Measurements from ENCODE around the gene BIRC3. TPM values are rescaled to one million over a fixed set of nuclear protein-coding genes. Genes with fewer than 3 reads are reported as not detected.
A peak's percentile ranks its signal among the peaks of the same experiment; 100 is the strongest.

The BIRC3 gene
- total RNA-seq, 4 donors from 2014 or later, result 2.2 to 57.8 (median 53.0) TPM

DNA sequence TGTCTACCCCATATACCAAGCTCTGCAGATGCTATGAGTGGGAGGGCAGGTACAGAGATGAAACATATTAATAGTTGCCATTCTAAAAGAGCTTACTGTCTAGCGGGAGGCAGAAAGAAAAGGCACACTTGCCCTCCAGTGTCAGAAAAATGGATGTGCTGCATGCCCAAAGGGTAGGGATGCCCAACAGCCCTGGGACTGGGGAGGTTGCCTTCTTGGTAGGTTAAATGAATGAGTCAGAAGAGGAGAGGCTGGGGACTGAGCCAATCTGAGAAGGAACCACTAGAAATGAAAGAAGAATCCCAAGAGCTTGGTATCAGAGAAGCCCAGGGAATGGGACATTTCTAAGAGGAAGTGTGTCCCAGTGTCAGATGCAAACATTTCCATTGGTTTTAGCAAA lies 1.2 kb downstream of the BIRC3 start:
- Histone ChIP-seq H3K4me3 (peak overlapping the region in 3 of 4 donors; percentile 2 to 65 (median 49)), H3K9me3 (no peaks in the 10 kb centered on the region), H3K27ac (peak overlapping the region; percentile 84 to 89 (median 87)), H3K4me1 (peaks cover 3 to 65% (median 23%) of the 10 kb centered on the region in 4 donors), H3K36me3 (no peaks in the 10 kb centered on the region), H3K27me3 (no peaks in the 10 kb centered on the region)
- in situ Hi-C loops (cut with MboI; ENCODE audit: low pct_ligation_motif_present in 1 of 4, low pct_unique_long_range_greater_than_20kb in 1 of 4, low sequenced_read_pairs in 3 of 4) (no loop called here), intact Hi-C loops (cut with DNase I; ENCODE audit: low total_unique reads) (no loop called here)
- TF ChIP-seq POLR2AphosphoS5 (IDR thresholded peaks at IDR 0.05) (no peak), EP300 (IDR thresholded peaks at IDR 0.05; ENCODE audit: low read depth) (no peak), POLR2A (IDR thresholded peaks at IDR 0.05) (no peak)
- TF ChIP-seq, protein P1, sequence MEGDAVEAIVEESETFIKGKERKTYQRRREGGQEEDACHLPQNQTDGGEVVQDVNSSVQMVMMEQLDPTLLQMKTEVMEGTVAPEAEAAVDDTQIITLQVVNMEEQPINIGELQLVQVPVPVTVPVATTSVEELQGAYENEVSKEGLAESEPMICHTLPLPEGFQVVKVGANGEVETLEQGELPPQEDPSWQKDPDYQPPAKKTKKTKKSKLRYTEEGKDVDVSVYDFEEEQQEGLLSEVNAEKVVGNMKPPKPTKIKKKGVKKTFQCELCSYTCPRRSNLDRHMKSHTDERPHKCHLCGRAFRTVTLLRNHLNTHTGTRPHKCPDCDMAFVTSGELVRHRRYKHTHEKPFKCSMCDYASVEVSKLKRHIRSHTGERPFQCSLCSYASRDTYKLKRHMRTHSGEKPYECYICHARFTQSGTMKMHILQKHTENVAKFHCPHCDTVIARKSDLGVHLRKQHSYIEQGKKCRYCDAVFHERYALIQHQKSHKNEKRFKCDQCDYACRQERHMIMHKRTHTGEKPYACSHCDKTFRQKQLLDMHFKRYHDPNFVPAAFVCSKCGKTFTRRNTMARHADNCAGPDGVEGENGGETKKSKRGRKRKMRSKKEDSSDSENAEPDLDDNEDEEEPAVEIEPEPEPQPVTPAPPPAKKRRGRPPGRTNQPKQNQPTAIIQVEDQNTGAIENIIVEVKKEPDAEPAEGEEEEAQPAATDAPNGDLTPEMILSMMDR (IDR thresholded peaks at IDR 0.05), result no peak
- 63% methylated on average over 1 of the region's 1 CpG; no CpG with 5 or more reads in 1 of the 2 donors for WGBS, 2 donors (ENCODE audit: low coverage in 1 of 2)
- peak; percentile 30 for DNase-seq

DNA sequence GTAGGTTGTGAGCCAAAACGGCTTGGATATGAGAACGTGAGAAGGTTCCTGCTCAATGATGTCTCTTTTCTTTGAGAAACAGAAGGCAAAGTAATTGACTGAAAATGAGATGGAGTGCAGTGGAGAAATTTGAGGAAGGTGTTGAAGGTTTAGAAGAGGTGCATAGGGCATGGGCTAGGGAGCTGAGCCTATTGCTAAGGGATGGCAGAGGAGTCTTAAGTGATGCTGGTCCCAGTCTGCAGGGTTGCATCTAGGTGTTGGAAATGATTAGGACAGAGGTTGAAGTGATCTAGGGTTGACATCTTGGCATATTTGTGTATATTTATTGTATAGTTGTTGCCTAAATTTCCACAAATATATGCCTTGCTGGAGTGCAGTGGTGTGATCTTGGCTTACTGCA lies 2.3 kb downstream of the BIRC3 start:
- Histone ChIP-seq H3K36me3 (no peaks in the 10 kb centered on the region), H3K4me3 (peak overlapping the region in 1 of 4 donors; percentile 65), H3K9me3 (no peaks in the 10 kb centered on the region), H3K27me3 (no peaks in the 10 kb centered on the region), H3K4me1 (peaks cover 3 to 54% (median 17%) of the 10 kb centered on the region in 4 donors), H3K27ac (peak overlapping the region; percentile 84 to 89 (median 87))
- 53 to 81% methylated on average over 2 of the region's 2 CpGs for WGBS, 2 donors (ENCODE audit: low coverage in 1 of 2)
- DNase-seq, result no peak
- TF ChIP-seq, protein P1 (IDR thresholded peaks at IDR 0.05), result no peak
- TF ChIP-seq POLR2AphosphoS5 (IDR thresholded peaks at IDR 0.05), result no peak
- no peak for TF ChIP-seq EP300 (IDR thresholded peaks at IDR 0.05; ENCODE audit: low read depth)
- intact Hi-C loops (cut with DNase I; ENCODE audit: low total_unique reads), result no loop called here
- in situ Hi-C loops (cut with MboI; ENCODE audit: low pct_ligation_motif_present in 1 of 4, low pct_unique_long_range_greater_than_20kb in 1 of 4, low sequenced_read_pairs in 3 of 4), result no loop called here

DNA sequence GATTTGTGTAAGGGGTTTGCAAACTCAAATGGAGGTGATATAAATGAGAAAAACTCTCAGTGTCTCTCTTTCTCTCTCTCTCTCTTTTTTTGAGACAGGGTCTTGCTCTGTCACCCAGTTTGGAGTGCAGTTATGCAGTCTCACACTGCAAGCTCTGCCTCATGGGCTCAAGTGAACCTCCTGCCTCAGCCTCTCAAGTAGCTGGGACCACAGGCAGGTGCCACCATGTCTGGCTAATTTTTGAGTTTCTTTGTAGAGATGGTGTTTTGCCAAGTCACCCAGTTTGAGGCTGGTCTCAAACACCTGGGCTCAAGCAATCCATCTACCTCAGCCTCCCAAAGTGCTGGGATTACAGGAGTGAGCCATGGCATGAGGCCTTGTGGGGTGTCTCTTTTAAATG lies 2.9 kb downstream of the BIRC3 start:
- intact Hi-C loops (cut with DNase I; ENCODE audit: low total_unique reads), result no loop called here
- in situ Hi-C loops (cut with MboI; ENCODE audit: low pct_ligation_motif_present in 1 of 4, low pct_unique_long_range_greater_than_20kb in 1 of 4, low sequenced_read_pairs in 3 of 4), result no loop called here
- peak overlapping the region in 1 of 4 donors; percentile 65 for H3K4me3 ChIP-seq
- H3K27me3 ChIP-seq, result no peaks in the 10 kb centered on the region
- no peak for DNase-seq
- TF ChIP-seq, protein P1 (IDR thresholded peaks at IDR 0.05), result no peak
- TF ChIP-seq POLR2AphosphoS5 (IDR thresholded peaks at IDR 0.05), result no peak
- TF ChIP-seq POLR2A (IDR thresholded peaks at IDR 0.05), result no peak
- no peak for TF ChIP-seq EP300 (IDR thresholded peaks at IDR 0.05; ENCODE audit: low read depth)
- H3K36me3 ChIP-seq, result no peaks in the 10 kb centered on the region
- H3K4me1 ChIP-seq, result peaks cover 3 to 51% (median 17%) of the 10 kb centered on the region in 4 donors
- H3K9me3 ChIP-seq, result no peaks in the 10 kb centered on the region
- H3K27ac ChIP-seq, result peak overlapping the region; percentile 84 to 89 (median 87)

DNA sequence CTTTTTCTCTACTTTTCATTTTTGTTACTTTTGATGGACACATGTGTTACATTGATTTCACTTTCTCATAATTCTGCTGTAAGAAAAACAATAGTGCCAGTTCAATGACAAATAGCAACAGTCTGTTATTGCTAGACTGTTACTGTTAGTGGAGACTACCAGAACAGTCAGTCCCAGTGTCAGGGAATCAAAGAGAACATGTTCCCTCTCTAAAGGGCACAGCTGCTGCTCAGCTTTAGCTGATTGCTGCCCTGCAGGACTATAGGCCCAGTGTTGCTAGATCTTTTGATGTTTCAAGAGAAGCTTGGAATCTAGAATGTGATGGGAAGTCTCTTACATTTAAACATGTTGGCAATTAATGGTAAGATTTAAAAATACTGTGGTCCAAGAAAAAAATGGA lies 3.4 kb downstream of the BIRC3 start:
- TF ChIP-seq, protein P1 (IDR thresholded peaks at IDR 0.05), result no peak
- no peak for TF ChIP-seq EP300 (IDR thresholded peaks at IDR 0.05; ENCODE audit: low read depth)
- TF ChIP-seq POLR2A (IDR thresholded peaks at IDR 0.05), result no peak
- peak in 2 of 3 donors; percentile 28 to 53 for TF ChIP-seq POLR2AphosphoS5 (IDR thresholded peaks at IDR 0.05)
- H3K27ac ChIP-seq, result peak overlapping the region; percentile 84 to 89 (median 87)
- H3K36me3 ChIP-seq, result no peaks in the 10 kb centered on the region
- intact Hi-C loops (cut with DNase I; ENCODE audit: low total_unique reads) (no loop called here), in situ Hi-C loops (cut with MboI; ENCODE audit: low pct_ligation_motif_present in 1 of 4, low pct_unique_long_range_greater_than_20kb in 1 of 4, low sequenced_read_pairs in 3 of 4) (no loop called here)
- H3K4me1 ChIP-seq, result peaks cover 3 to 51% (median 17%) of the 10 kb centered on the region in 4 donors
- H3K9me3 ChIP-seq, result no peaks in the 10 kb centered on the region
- H3K4me3 ChIP-seq, result peak overlapping the region in 1 of 4 donors; percentile 65
- DNase-seq, result no peak
- no peaks in the 10 kb centered on the region for H3K27me3 ChIP-seq

Data from transverse colon (tissue), 4 donors.